HEK293 (cell line): ENCODE results near the gene MTFP1.
A peak's percentile ranks its signal among the peaks of the same experiment; 100 is the strongest.

ENCODE experiments used
- CTCF ChIA-PET: fragments of 350-600 bp; formaldehyde crosslinking; extraction: SDS; loops from one replicate; lab custom pipeline; 2021; ENCODE audit warnings: antibody characterized with exemption; lab: Yijun Ruan, JAX
- POLR2A ChIA-PET: fragments of 300-600 bp; formaldehyde crosslinking; extraction: SDS; loops from one replicate; lab custom pipeline; 2020; ENCODE audit warnings: antibody characterized with exemption, inconsistent platforms; lab: Yijun Ruan, JAX
- H3K27ac ChIP-seq: fragments of 200-500 bp; sonication (Bioruptor generic); 2 replicates; pipeline ENCODE4 v1.5.1; 2014; ENCODE audit warnings: low read depth, low read length, control low read depth, inconsistent platforms; ENCODE audit errors: extremely low read depth
- H3K36me3 ChIP-seq, 2 experiments: fragments of 200-500 bp in 1 of 2; sonication (Bioruptor generic) in 1 of 2; 1 replicate in 1 of 2; 2 replicates in 1 of 2; pipeline ENCODE4 v1.5.1; 2014 to 2017; ENCODE audit warnings: inconsistent platforms in 2 of 2, low read length in 2 of 2; ENCODE audit not compliant: control insufficient read depth in 2 of 2, insufficient read depth in 1 of 2
- H3K4me1 ChIP-seq: fragments of 200-500 bp; sonication (Bioruptor generic); 2 replicates; pipeline ENCODE4 v1.5.1; 2014; ENCODE audit warnings: mild to moderate bottlenecking, low read length, inconsistent platforms; ENCODE audit not compliant: control insufficient read depth, insufficient read depth
- H3K4me3 ChIP-seq: 2 replicates; pipeline ENCODE4 v1.5.1; 2011; ENCODE audit warnings: low read depth, mild to moderate bottlenecking, control low read depth, low read length, moderate library complexity
- H3K9me3 ChIP-seq: fragments of 200-500 bp; sonication (Bioruptor generic); 2 replicates; pipeline ENCODE4 v1.5.1; 2014; ENCODE audit warnings: low read depth, low read length, inconsistent platforms; ENCODE audit not compliant: control insufficient read depth, insufficient read depth
- EGR2 ChIP-seq: fragments of 450-650 bp; formaldehyde crosslinking; IDR thresholded peaks from 2 replicates; pipeline ENCODE4 v1.5.1; 2016; ENCODE audit warnings: low read depth, missing biosample characterization, missing genetic modification characterization
- SALL2 ChIP-seq: fragments of 450-650 bp; formaldehyde crosslinking; IDR thresholded peaks from 2 replicates; pipeline ENCODE4 v1.5.0; 2017; ENCODE audit warnings: missing biosample characterization, mild to moderate bottlenecking, missing genetic modification characterization, borderline replicate concordance
- WT1 ChIP-seq: fragments of 450-650 bp; formaldehyde crosslinking; IDR thresholded peaks from 2 replicates; pipeline ENCODE4 v1.5.1; 2016; ENCODE audit warnings: missing biosample characterization, missing genetic modification characterization
- ZBTB17 ChIP-seq: fragments of 450-650 bp; formaldehyde crosslinking; IDR thresholded peaks from 2 replicates; pipeline ENCODE4 v1.5.1; 2016; ENCODE audit warnings: missing biosample characterization, missing genetic modification characterization
- ZFHX2 ChIP-seq: fragments of 450-650 bp; formaldehyde crosslinking; conservative IDR thresholded peaks from 2 replicates; pipeline ENCODE4 v1.5.1; 2016; ENCODE audit warnings: missing biosample characterization, missing genetic modification characterization
- ZIC2 ChIP-seq: fragments of 450-650 bp; formaldehyde crosslinking; IDR thresholded peaks from 2 replicates; pipeline ENCODE4 v1.5.1; 2016; ENCODE audit warnings: missing biosample characterization, missing genetic modification characterization
- ZNF16 ChIP-seq: fragments of 450-650 bp; formaldehyde crosslinking; IDR thresholded peaks from 2 replicates; pipeline ENCODE4 v1.5.1; 2016; ENCODE audit warnings: low read depth, missing biosample characterization, missing genetic modification characterization
- ZNF558 ChIP-seq: fragments of 450-650 bp; formaldehyde crosslinking; IDR thresholded peaks from 2 replicates; pipeline ENCODE4 v1.5.1; 2016; ENCODE audit warnings: missing biosample characterization, missing genetic modification characterization
- ZNF629 ChIP-seq: fragments of 450-650 bp; formaldehyde crosslinking; IDR thresholded peaks from 2 replicates; pipeline ENCODE4 v1.5.1; 2017; ENCODE audit warnings: missing biosample characterization, missing genetic modification characterization
- TF ChIP-seq, protein P1 (sequence below): fragments of 450-650 bp; formaldehyde crosslinking; IDR thresholded peaks from 2 replicates; pipeline ENCODE4 v1.5.1; 2016; ENCODE audit warnings: missing biosample characterization, missing genetic modification characterization
- TF ChIP-seq, protein P2 (sequence below): fragments of 450-650 bp; formaldehyde crosslinking; IDR thresholded peaks from 2 replicates; pipeline ENCODE4 v1.5.1; 2016; ENCODE audit warnings: missing biosample characterization, missing genetic modification characterization
- TF ChIP-seq, protein P3 (sequence below): fragments of 450-650 bp; formaldehyde crosslinking; IDR thresholded peaks from 2 replicates; pipeline ENCODE4 v1.5.1; 2016; ENCODE audit warnings: missing biosample characterization, missing genetic modification characterization, low read depth

The MTFP1 gene

DNA sequence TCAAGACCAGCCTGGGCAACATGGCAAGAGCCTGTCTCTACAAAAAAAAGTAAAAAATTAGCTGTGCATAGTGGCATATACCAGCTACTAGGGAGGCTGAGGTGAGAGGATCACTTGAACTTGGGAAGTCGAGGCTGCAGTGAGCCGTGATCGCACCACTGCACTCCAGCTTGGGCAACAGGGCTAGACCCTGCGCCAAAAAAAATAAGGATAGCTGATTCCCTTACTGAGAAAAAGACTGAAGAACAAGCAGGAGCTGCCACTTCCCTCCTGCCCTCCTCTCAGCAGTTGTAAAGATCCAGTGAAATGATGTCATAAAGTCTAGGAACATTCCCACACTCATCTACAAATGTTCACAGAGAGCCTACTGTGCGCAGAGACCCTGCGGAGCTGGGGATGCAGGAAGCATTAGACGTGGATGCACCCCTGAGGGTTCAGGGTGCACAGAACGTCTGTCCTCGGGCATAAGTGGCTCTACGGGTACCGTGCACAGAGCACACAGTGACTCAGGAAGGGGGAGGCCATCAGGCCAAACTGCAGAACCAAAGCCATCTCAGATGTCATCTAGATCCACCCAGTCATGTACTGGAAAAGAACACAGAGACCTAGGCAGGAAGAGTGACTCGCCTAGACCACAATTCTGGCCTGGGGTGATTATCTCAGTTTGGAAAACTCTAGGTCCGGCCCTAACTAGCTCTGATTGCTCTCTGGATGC lies 17.0 kb upstream of the MTFP1 start (continued):
- no peak for TF ChIP-seq SALL2 (tag by site-specific recombination)
- TF ChIP-seq ZNF629 (tag by site-specific recombination) = peak; percentile 65
- TF ChIP-seq ZBTB17 (tag by site-specific recombination) = peak; percentile 48
- TF ChIP-seq, protein P1, sequence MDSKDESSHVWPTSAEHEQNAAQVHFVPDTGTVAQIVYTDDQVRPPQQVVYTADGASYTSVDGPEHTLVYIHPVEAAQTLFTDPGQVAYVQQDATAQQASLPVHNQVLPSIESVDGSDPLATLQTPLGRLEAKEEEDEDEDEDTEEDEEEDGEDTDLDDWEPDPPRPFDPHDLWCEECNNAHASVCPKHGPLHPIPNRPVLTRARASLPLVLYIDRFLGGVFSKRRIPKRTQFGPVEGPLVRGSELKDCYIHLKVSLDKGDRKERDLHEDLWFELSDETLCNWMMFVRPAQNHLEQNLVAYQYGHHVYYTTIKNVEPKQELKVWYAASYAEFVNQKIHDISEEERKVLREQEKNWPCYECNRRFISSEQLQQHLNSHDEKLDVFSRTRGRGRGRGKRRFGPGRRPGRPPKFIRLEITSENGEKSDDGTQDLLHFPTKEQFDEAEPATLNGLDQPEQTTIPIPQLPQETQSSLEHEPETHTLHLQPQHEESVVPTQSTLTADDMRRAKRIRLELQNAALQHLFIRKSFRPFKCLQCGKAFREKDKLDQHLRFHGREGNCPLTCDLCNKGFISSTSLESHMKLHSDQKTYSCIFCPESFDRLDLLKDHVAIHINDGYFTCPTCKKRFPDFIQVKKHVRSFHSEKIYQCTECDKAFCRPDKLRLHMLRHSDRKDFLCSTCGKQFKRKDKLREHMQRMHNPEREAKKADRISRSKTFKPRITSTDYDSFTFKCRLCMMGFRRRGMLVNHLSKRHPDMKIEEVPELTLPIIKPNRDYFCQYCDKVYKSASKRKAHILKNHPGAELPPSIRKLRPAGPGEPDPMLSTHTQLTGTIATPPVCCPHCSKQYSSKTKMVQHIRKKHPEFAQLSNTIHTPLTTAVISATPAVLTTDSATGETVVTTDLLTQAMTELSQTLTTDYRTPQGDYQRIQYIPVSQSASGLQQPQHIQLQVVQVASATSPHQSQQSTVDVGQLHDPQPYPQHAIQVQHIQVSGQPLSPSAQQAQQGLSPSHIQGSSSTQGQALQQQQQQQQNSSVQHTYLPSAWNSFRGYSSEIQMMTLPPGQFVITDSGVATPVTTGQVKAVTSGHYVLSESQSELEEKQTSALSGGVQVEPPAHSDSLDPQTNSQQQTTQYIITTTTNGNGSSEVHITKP = peak; percentile 72
- TF ChIP-seq, all 188 proteins: peak for 7

DNA sequence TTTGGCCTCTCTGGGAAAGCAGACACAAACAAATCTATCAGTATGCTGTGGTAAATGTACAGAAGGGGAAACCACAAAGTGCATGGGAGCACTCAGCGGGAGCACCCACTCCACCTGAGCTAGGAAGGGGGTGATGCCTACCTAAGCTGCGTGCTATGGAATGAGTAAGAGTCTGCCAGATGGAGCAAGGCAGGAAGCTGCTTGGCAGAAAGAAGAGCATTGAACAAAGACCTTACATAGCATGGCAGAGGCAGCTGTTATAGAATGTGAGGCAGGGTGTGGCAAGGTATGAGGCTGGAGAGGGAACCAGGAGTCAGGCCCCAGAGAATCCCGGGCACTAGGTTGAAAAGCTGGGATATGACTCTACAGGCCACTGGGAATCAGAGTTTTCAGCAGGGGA lies 13.8 kb upstream of the MTFP1 start:
- POLR2A ChIA-PET = interaction anchor here (0.9 to 8.3 kb wide), 3 partner anchors 11 to 48 kb away, joined by 4 to 78 read pairs (median 6); partner anchors contain the start of gene SEC14L2

DNA sequence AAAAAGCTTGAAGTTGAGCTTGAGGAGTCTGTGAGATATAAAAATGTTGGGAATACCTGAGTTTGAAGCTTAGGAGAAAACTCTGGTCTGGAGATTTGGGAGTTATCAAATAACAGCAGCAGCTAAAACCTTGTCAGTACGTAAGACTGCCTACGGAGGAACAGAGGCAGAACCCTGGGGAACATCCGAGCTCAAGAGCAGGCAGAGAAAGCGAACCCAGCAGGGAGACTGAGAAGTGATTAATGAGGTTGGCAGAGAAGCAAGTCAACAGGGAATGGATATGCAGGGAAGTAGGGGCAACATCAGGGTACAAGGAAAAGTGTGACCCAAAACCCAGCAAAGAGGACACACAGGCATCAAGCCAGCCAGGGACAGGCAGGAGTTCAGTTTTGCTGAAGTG lies 12.6 kb upstream of the MTFP1 start:
- TF ChIP-seq ZNF558 (tag by site-specific recombination) = no peak
- peak; percentile 68; the same call in 1 of the 2 replicates for TF ChIP-seq ZIC2 (tag by site-specific recombination)
- TF ChIP-seq, protein P2, sequence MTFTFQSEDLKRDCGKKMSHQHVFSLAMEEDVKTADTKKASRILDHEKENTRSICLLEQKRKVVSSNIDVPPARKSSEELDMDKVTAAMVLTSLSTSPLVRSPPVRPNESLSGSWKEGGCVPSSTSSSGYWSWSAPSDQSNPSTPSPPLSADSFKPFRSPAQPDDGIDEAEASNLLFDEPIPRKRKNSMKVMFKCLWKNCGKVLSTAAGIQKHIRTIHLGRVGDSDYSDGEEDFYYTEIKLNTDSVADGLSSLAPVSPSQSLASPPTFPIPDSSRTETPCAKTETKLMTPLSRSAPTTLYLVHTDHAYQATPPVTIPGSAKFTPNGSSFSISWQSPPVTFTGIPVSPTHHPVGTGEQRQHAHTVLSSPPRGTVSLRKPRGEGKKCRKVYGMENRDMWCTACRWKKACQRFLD (tag by site-specific recombination) = no peak
- ChIA-PET CTCF (interaction anchor here (0.6 to 3.4 kb wide), 5 partner anchors 10 to 507 kb away, joined by 3 to 14 read pairs (median 4); no protein-coding TSS in a partner anchor), POLR2A (interaction anchor here (0.7 to 8.3 kb wide), 3 partner anchors 10 to 78 kb away, joined by 3 to 78 read pairs (median 3); no protein-coding TSS in a partner anchor)

More for the DNA sequence above, 13.8 kb upstream of the MTFP1 start:
- Histone ChIP-seq H3K9me3 (no peaks in the 10 kb centered on the region), H3K36me3 (peaks cover 44 to 94% of the 10 kb centered on the region in 2 experiments), H3K4me1 (no peaks in the 10 kb centered on the region), H3K27ac (no peak overlapping the region), H3K4me3 (no peak overlapping the region)
- TF ChIP-seq, protein P3, sequence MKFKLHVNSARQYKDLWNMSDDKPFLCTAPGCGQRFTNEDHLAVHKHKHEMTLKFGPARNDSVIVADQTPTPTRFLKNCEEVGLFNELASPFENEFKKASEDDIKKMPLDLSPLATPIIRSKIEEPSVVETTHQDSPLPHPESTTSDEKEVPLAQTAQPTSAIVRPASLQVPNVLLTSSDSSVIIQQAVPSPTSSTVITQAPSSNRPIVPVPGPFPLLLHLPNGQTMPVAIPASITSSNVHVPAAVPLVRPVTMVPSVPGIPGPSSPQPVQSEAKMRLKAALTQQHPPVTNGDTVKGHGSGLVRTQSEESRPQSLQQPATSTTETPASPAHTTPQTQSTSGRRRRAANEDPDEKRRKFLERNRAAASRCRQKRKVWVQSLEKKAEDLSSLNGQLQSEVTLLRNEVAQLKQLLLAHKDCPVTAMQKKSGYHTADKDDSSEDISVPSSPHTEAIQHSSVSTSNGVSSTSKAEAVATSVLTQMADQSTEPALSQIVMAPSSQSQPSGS (tag by site-specific recombination) = no peak
- no peak for TF ChIP-seq WT1
- CTCF ChIA-PET = interaction anchor here (1.2 to 3.4 kb wide), 3 partner anchors 12 to 34 kb away, joined by 3 to 14 read pairs (median 4); no protein-coding TSS in a partner anchor

DNA sequence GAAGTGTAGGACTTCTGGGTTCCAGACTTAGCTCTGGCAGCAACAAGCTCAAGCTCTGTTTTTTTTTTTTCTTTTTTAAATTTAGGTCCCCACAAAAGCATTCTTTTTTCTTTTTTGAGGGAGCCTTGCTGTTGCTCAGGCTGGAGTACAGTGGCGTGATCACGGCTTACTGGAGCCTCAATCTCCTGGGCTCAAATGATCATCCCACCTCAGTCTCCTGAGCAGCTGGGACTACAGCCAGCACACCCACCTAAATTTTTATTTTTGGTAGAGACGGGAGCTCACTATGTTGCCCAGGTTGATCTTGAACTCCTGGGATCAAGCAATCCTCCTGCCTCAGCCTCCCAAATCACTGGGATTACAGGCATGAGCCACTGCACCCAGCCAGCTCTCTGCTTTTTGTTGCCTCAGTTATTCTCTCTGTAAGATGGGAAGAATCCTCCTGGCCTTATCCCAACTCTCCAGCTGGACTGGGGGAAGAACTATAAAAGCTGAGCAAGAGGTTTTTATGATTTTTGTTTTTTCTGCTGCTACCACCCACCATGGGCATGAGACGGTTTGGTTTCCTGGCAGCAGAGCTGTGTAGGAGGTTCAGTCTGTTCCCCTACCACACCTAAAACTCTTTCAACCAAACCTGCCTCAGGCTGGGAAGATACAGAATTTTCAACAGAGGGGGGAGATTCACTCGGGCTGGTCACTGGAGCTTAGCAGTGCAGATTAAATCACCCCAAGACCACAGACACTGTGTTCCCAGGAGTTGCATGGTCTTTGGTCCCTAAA lies 11.6 kb upstream of the MTFP1 start:
- TF ChIP-seq EGR2 = peak; percentile 59
- no peak for TF ChIP-seq ZNF16 (tag by site-specific recombination)
- peak; percentile 65 for TF ChIP-seq ZFHX2 (tag by site-specific recombination)
- Histone ChIP-seq H3K27ac (no peak overlapping the region), H3K4me3 (no peak overlapping the region), H3K9me3 (no peaks in the 10 kb centered on the region), H3K36me3 (peaks cover 25 to 94% of the 10 kb centered on the region in 2 experiments), H3K4me1 (no peaks in the 10 kb centered on the region)
- CTCF ChIA-PET = interaction anchor here (0.6 to 3.4 kb wide), 7 partner anchors 9 to 818 kb away, joined by 3 to 14 read pairs (median 4); partner anchors contain the start of gene RNF215
- POLR2A ChIA-PET = interaction anchor here (0.8 to 8.3 kb wide), 3 partner anchors 9 to 17 kb away, joined by 3 to 78 read pairs (median 3); partner anchors contain the start of gene SEC14L2

More for the DNA sequence above, 12.6 kb upstream of the MTFP1 start:
- peaks cover 34 to 94% of the 10 kb centered on the region in 2 experiments for H3K36me3 ChIP-seq
- H3K4me1 ChIP-seq = no peaks in the 10 kb centered on the region
- no peak overlapping the region for H3K27ac ChIP-seq
- no peaks in the 10 kb centered on the region for H3K9me3 ChIP-seq
- no peak overlapping the region for H3K4me3 ChIP-seq
